Tibial artery (tissue), 4 donors: ENCODE measurements around the gene FAM227B.

ENCODE experiments used
- DNase-seq, 2 donors: peaks; one replicate each; pipeline ENCODE4 v3.0.0-alpha.2; 2019
- H3K27ac ChIP-seq, 2 donors: fragments of 200-600 bp; sonication (generic) in 1 of 2; 1 replicate in 1 of 2; 2 replicates in 1 of 2; pipeline ENCODE4 v1.5.1; 2018 to 2019; ENCODE audit warnings: mild to moderate bottlenecking in 1 of 2
- H3K27me3 ChIP-seq, 2 donors: fragments of 200-600 bp; sonication (generic) in 1 of 2; one replicate each; pipeline versions ENCODE4 v1.5.1 to v1.6.0; 2016 to 2019
- H3K36me3 ChIP-seq, 3 donors: fragments of 200-600 bp; sonication (generic) in 2 of 3; one replicate each; pipeline ENCODE4 v1.5.1; 2016 to 2019; ENCODE audit warnings: mild to moderate bottlenecking in 2 of 3
- H3K4me1 ChIP-seq, 4 donors: fragments of 200-600 bp; sonication (generic) in 2 of 4; 1 replicate in 3 of 4; 2 replicates in 1 of 4; pipeline ENCODE4 v1.5.1; 2016 to 2019
- H3K4me3 ChIP-seq, 2 donors: fragments of 200-600 bp; sonication (generic) in 1 of 2; 1 replicate in 1 of 2; 2 replicates in 1 of 2; pipeline ENCODE4 v1.5.1; 2018 to 2019; ENCODE audit warnings: mild to moderate bottlenecking in 2 of 2
- H3K9me3 ChIP-seq, 3 donors: fragments of 200-600 bp; sonication (generic) in 1 of 3; one replicate each; pipeline ENCODE4 v1.5.1; 2016 to 2019
- CTCF ChIP-seq, 2 experiments: fragments of 200-600 bp in 1 of 2; fragments of 450-650 bp in 1 of 2; IDR thresholded peaks; one replicate each; pipeline ENCODE4 v1.5.1; 2017 to 2019; ENCODE audit warnings: antibody characterized with exemption in 2 of 2, mild to moderate bottlenecking in 1 of 2, moderate library complexity in 1 of 2
- intact Hi-C: fragments of 100-400 bp; cut with DNase I; formaldehyde crosslinking; loops from one replicate; pipeline ENCODE4 v1.15.0; 2023; ENCODE audit warnings: low total_unique reads

The FAM227B gene

GRCh38 chr15:49645277-49645676 lies 24.7 kb upstream of the FAM227B start:
- no peak for TF ChIP-seq CTCF (IDR thresholded peaks at IDR 0.05)
- H3K27ac ChIP-seq = peak overlapping the region; percentile 57
- H3K27me3 ChIP-seq = no peaks in the 10 kb centered on the region
- no peaks in the 10 kb centered on the region for H3K36me3 ChIP-seq
- no peaks in the 10 kb centered on the region for H3K9me3 ChIP-seq
- H3K4me3 ChIP-seq = no peak overlapping the region
- intact Hi-C loops = loop anchor here (10.0 kb wide), 1 partner anchor 70 kb away; no protein-coding TSS in a partner anchor
- peaks cover 0 to 29% (median 19%) of the 10 kb centered on the region in 4 donors for H3K4me1 ChIP-seq
- DNase-seq = no peak

GRCh38 chr15:49644364-49644794 lies 23.8 kb upstream of the FAM227B start:
- Histone ChIP-seq H3K36me3 (peaks cover 0 to 1% (median 0%) of the 10 kb centered on the region in 3 donors), H3K9me3 (no peaks in the 10 kb centered on the region), H3K27me3 (no peaks in the 10 kb centered on the region), H3K27ac (peak overlapping the region; percentile 57), H3K4me1 (peaks cover 0 to 29% (median 19%) of the 10 kb centered on the region in 4 donors), H3K4me3 (no peak overlapping the region)
- TF ChIP-seq CTCF (IDR thresholded peaks at IDR 0.05) = no peak
- intact Hi-C loops = loop anchor here (10.0 kb wide), 1 partner anchor 70 kb away; no protein-coding TSS in a partner anchor
- DNase-seq = no peak

GRCh38 chr15:49637857-49638256 lies 17.2 kb upstream of the FAM227B start:
- Histone ChIP-seq H3K4me1 (peaks cover 0 to 9% (median 0%) of the 10 kb centered on the region in 4 donors), H3K27ac (peak overlapping the region in 1 of 2 donors; percentile 17), H3K27me3 (no peaks in the 10 kb centered on the region), H3K36me3 (peaks cover 15 to 38% (median 18%) of the 10 kb centered on the region in 3 donors), H3K9me3 (no peaks in the 10 kb centered on the region), H3K4me3 (no peak overlapping the region)
- TF ChIP-seq CTCF (IDR thresholded peaks at IDR 0.05) = no peak
- intact Hi-C loops = no loop called here
- no peak for DNase-seq

- H3K27ac ChIP-seq = no peak overlapping the region
- no peak for TF ChIP-seq CTCF (IDR thresholded peaks at IDR 0.05)
- peaks cover 0 to 14% (median 0%) of the 10 kb centered on the region in 3 donors for H3K9me3 ChIP-seq
- no peak for DNase-seq
- H3K36me3 ChIP-seq = peaks cover 27 to 32% (median 27%) of the 10 kb centered on the region in 3 donors
- H3K27me3 ChIP-seq = no peaks in the 10 kb centered on the region
- no peak overlapping the region for H3K4me3 ChIP-seq
- intact Hi-C loops = no loop called here
- peaks cover 0 to 10% (median 2%) of the 10 kb centered on the region in 4 donors for H3K4me1 ChIP-seq
Observed at GRCh38 chr15:49628379-49628778, 7.8 kb upstream of the FAM227B start.

GRCh38 chr15:49627407-49627877 lies 6.8 kb upstream of the FAM227B start:
- Histone ChIP-seq H3K27me3 (no peaks in the 10 kb centered on the region), H3K4me1 (peaks cover 0 to 19% (median 6%) of the 10 kb centered on the region in 4 donors), H3K9me3 (peaks cover 0 to 14% (median 0%) of the 10 kb centered on the region in 3 donors), H3K4me3 (no peak overlapping the region), H3K36me3 (peaks cover 27 to 28% (median 27%) of the 10 kb centered on the region in 3 donors), H3K27ac (no peak overlapping the region)
- DNase-seq = no peak
- intact Hi-C loops = no loop called here
- no peak for TF ChIP-seq CTCF (IDR thresholded peaks at IDR 0.05)
